ENCODE measurements around the gene CLOCK. TPM values are rescaled to one million over a fixed set of nuclear protein-coding genes. Genes with fewer than 3 reads are reported as not detected.
A peak's percentile ranks its signal among the peaks of the same experiment; 100 is the strongest.

The CLOCK gene
- total and polyA plus RNA-seq, 2 of the 13 experiments (the other 11 are each of a cell fraction or from before 2014, with no cell fraction given) = 8.8 to 13.5 TPM

DNA sequence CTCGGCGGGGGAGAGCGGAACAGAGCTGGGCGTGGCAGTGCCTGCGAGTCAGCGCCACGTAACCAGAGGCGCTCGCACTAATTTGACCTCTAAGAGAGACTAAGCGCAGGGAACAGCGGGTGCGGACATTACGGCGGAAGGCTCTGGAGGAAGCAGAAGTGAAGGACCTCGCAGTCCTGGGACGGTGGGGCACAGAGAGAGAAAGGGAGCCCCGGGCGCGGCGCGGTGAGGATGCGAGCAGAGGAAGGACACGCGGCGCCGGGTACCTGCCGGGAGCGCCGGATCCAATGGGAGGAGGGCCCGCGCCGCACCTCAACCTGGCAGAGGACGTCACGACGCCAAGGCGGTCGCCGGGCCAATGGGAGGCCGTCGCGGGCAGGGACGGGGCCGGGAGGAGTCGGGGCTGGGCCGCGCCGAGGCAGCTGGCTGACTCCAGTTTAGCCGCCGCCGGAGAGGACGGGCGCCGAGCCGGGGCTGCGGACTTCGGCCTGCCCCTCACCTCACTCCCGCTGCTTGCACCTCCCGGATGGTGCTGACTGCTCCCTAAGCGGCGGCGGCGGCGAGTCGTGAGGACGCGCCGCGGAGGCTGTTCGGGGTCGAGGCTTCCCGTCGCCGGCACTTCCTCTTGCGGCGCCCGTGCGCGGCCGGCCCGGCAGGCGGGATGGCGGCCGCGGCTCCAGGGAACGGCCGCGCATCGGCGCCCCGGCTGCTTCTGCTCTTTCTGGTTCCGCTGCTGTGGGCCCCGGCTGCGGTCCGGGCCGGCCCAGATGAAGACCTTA lies 151.0 kb downstream of the CLOCK start, which contains the start of gene TMEM165 (continued):
- TF ChIP-seq, protein P1, sequence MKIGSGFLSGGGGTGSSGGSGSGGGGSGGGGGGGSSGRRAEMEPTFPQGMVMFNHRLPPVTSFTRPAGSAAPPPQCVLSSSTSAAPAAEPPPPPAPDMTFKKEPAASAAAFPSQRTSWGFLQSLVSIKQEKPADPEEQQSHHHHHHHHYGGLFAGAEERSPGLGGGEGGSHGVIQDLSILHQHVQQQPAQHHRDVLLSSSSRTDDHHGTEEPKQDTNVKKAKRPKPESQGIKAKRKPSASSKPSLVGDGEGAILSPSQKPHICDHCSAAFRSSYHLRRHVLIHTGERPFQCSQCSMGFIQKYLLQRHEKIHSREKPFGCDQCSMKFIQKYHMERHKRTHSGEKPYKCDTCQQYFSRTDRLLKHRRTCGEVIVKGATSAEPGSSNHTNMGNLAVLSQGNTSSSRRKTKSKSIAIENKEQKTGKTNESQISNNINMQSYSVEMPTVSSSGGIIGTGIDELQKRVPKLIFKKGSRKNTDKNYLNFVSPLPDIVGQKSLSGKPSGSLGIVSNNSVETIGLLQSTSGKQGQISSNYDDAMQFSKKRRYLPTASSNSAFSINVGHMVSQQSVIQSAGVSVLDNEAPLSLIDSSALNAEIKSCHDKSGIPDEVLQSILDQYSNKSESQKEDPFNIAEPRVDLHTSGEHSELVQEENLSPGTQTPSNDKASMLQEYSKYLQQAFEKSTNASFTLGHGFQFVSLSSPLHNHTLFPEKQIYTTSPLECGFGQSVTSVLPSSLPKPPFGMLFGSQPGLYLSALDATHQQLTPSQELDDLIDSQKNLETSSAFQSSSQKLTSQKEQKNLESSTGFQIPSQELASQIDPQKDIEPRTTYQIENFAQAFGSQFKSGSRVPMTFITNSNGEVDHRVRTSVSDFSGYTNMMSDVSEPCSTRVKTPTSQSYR (CRISPR knock-in tag; IDR thresholded peaks at IDR 0.05; ENCODE audit: borderline replicate concordance) = no peak
- TF ChIP-seq KLF12 (CRISPR knock-in tag; IDR thresholded peaks at IDR 0.05; ENCODE audit: borderline replicate concordance) (peak; percentile 82; the same call in 1 of the 2 replicates), ZNF550 (CRISPR knock-in tag; IDR thresholded peaks at IDR 0.05; ENCODE audit: borderline replicate concordance) (peak; percentile 33; the same call in 1 of the 2 replicates), HDAC1 (CRISPR knock-in tag; IDR thresholded peaks at IDR 0.05) (peak; percentile 53), TARDBP (CRISPR knock-in tag; IDR thresholded peaks at IDR 0.05) (0 out of 2 replicates have a peak, but pooled peaks have one; percentile 38), ZNF558 (CRISPR knock-in tag; IDR thresholded peaks at IDR 0.05; ENCODE audit: borderline replicate concordance) (peak; percentile 50; the same call in 1 of the 2 replicates), ZMYM2 (CRISPR knock-in tag; IDR thresholded peaks at IDR 0.05) (no peak), NFATC3 (CRISPR knock-in tag; IDR thresholded peaks at IDR 0.05) (0 out of 2 replicates have a peak, but pooled peaks have one; percentile 64), GFI1 (CRISPR knock-in tag; IDR thresholded peaks at IDR 0.05; ENCODE audit: borderline replicate concordance) (peak; percentile 55; the same call in 1 of the 2 replicates)
- TF ChIP-seq, protein P2, sequence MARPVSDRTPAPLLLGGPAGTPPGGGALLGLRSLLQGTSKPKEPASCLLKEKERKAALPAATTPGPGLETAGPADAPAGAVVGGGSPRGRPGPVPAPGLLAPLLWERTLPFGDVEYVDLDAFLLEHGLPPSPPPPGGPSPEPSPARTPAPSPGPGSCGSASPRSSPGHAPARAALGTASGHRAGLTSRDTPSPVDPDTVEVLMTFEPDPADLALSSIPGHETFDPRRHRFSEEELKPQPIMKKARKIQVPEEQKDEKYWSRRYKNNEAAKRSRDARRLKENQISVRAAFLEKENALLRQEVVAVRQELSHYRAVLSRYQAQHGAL (CRISPR knock-in tag; IDR thresholded peaks at IDR 0.05; ENCODE audit: not compliant biosample characterization) = peak; percentile 63
- TF ChIP-seq, protein P3, sequence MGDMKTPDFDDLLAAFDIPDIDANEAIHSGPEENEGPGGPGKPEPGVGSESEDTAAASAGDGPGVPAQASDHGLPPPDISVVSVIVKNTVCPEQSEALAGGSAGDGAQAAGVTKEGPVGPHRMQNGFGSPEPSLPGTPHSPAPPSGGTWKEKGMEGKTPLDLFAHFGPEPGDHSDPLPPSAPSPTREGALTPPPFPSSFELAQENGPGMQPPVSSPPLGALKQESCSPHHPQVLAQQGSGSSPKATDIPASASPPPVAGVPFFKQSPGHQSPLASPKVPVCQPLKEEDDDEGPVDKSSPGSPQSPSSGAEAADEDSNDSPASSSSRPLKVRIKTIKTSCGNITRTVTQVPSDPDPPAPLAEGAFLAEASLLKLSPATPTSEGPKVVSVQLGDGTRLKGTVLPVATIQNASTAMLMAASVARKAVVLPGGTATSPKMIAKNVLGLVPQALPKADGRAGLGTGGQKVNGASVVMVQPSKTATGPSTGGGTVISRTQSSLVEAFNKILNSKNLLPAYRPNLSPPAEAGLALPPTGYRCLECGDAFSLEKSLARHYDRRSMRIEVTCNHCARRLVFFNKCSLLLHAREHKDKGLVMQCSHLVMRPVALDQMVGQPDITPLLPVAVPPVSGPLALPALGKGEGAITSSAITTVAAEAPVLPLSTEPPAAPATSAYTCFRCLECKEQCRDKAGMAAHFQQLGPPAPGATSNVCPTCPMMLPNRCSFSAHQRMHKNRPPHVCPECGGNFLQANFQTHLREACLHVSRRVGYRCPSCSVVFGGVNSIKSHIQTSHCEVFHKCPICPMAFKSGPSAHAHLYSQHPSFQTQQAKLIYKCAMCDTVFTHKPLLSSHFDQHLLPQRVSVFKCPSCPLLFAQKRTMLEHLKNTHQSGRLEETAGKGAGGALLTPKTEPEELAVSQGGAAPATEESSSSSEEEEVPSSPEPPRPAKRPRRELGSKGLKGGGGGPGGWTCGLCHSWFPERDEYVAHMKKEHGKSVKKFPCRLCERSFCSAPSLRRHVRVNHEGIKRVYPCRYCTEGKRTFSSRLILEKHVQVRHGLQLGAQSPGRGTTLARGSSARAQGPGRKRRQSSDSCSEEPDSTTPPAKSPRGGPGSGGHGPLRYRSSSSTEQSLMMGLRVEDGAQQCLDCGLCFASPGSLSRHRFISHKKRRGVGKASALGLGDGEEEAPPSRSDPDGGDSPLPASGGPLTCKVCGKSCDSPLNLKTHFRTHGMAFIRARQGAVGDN (CRISPR knock-in tag; IDR thresholded peaks at IDR 0.05) = peak; percentile 93
- TF ChIP-seq, protein P4, sequence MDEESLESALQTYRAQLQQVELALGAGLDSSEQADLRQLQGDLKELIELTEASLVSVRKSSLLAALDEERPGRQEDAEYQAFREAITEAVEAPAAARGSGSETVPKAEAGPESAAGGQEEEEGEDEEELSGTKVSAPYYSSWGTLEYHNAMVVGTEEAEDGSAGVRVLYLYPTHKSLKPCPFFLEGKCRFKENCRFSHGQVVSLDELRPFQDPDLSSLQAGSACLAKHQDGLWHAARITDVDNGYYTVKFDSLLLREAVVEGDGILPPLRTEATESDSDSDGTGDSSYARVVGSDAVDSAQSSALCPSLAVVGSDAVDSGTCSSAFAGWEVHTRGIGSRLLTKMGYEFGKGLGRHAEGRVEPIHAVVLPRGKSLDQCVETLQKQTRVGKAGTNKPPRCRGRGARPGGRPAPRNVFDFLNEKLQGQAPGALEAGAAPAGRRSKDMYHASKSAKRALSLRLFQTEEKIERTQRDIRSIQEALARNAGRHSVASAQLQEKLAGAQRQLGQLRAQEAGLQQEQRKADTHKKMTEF (CRISPR knock-in tag; IDR thresholded peaks at IDR 0.05) = peak; percentile 86
- TF ChIP-seq, protein P5, sequence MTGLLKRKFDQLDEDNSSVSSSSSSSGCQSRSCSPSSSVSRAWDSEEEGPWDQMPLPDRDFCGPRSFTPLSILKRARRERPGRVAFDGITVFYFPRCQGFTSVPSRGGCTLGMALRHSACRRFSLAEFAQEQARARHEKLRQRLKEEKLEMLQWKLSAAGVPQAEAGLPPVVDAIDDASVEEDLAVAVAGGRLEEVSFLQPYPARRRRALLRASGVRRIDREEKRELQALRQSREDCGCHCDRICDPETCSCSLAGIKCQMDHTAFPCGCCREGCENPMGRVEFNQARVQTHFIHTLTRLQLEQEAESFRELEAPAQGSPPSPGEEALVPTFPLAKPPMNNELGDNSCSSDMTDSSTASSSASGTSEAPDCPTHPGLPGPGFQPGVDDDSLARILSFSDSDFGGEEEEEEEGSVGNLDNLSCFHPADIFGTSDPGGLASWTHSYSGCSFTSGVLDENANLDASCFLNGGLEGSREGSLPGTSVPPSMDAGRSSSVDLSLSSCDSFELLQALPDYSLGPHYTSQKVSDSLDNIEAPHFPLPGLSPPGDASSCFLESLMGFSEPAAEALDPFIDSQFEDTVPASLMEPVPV (CRISPR knock-in tag; IDR thresholded peaks at IDR 0.05) = no peak; the same call in 1 of the 2 replicates
- TF ChIP-seq, protein P6, sequence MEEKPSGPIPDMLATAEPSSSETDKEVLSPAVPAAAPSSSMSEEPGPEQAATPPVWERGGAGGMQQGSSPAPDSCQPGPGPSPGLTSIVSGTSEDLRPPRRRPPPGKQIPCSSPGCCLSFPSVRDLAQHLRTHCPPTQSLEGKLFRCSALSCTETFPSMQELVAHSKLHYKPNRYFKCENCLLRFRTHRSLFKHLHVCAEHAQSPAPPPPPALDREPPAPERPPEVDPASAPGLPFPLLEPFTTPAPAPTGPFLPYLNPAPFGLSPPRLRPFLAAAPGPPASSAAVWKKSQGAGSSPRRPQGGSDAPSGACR (CRISPR knock-in tag; IDR thresholded peaks at IDR 0.05) = peak; percentile 88
